SU-DHL-6 (cell line): ENCODE results near the gene BMP2K.

Experiments used
- CTCF ChIP-seq: fragments of 200-600 bp; sonication (generic); IDR thresholded peaks from one replicate; pipeline ENCODE4 v1.5.1; 2017; ENCODE audit warnings: antibody characterized with exemption, mild to moderate bottlenecking, low read length, moderate library complexity; ENCODE audit not compliant: insufficient read depth, poor library complexity, severe bottlenecking
- EZH2phosphoT487 ChIP-seq: fragments of 200-600 bp; sonication (generic), shearing (Covaris generic); conservative IDR thresholded peaks from 2 replicates; pipeline ENCODE4 v1.6.1; 2018; ENCODE audit warnings: mild to moderate bottlenecking, antibody characterized with exemption, low read length, moderate library complexity, mixed read lengths

GRCh38 chr4:78754872-78755271 lies 21.3 kb upstream of the BMP2K start:
- TF ChIP-seq CTCF (no peak), EZH2phosphoT487 (no peak)
